CD4-positive, alpha-beta T cell treated with Interleukin-15 for 4 hours (primary cell): ENCODE data around the gene BOLA2B.
"Not testable (repeated sequence)": the region's sequence is repeated elsewhere in the genome, so short reads cannot be mapped to it uniquely, and the experiment has no call there.

Source experiments
- DNase-seq: peaks from one replicate; pipeline ENCODE4 v3.0.0-alpha.2; 2020; ENCODE audit warnings: low spot score

The BOLA2B gene

GRCh38 chr16:30184096-30184890 is 9.2 kb downstream of the BOLA2B start:
- peak; percentile 82 for DNase-seq

GRCh38 chr16:30183233-30184095 is 10.0 kb downstream of the BOLA2B start, which contains the start of gene CORO1A:
Gene CORO1A, plus strand, starts transcription at chr16:30183602. Its CDS starts 1,608 bp downstream, at chr16:30185210.
- peak; percentile 75 for DNase-seq

DNA sequence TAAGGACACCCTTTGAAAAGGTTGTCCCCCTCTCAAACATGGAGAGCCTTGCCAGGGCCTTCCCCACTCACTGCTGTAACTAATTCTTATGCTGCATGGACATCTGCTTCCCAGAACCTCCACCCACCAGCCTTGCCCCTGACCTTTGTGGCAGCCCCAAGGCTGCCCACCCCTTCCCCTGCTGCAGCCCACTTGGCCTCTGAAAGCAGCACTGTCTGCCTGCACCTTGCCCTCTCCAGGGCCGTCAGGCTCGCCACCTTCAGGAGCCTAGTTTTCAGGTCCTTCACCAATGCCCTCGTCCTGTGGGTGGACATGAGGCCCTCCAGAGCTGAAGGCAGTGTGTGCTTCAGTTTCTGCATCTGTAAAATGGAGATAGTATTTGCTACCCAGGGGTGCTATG is 12.7 kb downstream of the BOLA2B start:
- no peak for DNase-seq

GRCh38 chr16:30179931-30180330 is 13.5 kb downstream of the BOLA2B start:
- no peak for DNase-seq

DNA sequence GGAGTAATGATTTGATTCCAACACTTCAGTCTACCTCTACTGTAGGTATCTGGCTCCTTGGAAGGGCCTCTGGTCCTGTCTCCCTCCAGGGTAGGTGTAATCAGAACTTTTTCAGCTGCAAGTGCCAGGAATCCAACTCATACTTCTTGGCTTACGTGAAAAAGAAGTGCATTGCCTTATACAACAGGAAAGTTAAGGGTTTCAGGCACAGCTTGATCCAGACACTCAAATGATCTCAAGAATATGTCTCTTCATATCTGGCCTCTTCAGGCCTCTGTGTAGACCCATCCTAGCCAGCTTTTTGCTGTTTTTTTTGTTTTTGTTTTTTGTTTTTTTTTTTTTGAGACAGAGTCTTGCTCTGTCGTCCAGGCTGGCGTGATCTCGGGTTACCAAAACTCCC is 14.3 kb downstream of the BOLA2B start:
- no peak for DNase-seq

DNA sequence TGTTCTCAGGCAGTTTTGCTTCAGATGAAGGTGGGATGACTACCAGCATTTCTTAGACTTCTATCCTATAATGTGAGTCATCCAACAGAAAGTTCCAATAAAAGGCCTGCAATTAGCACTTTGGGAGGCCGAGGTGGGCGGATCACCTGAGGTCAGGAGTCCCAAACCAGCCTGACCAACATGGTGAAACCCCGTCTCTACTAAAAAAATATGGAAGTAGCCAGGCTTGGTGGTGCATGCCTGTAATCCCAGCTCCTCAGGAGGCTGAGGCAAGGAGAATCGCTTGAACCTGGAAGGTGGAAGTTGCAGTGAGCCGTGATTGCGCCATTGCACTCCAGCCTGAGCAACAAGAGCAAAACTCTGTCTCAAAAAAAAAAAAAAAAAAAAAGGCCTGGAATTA is 16.6 kb downstream of the BOLA2B start:
- DNase-seq = not testable (repeated sequence)

GRCh38 chr16:30173054-30173453 is 20.4 kb downstream of the BOLA2B start:
- DNase-seq = no peak

- not testable (repeated sequence) for DNase-seq
Observed at GRCh38 chr16:30170145-30170544, 23.3 kb downstream of the BOLA2B start.

GRCh38 chr16:30169416-30169815 is 24.1 kb downstream of the BOLA2B start:
- DNase-seq = not testable (repeated sequence)

GRCh38 chr16:30168746-30169145 is 24.7 kb downstream of the BOLA2B start:
- DNase-seq = not testable (repeated sequence)

- DNase-seq = no peak
Observed at GRCh38 chr16:30166202-30166902, 27.1 kb downstream of the BOLA2B start.

GRCh38 chr16:30163538-30163937 is 29.9 kb downstream of the BOLA2B start:
- DNase-seq = no peak

DNA sequence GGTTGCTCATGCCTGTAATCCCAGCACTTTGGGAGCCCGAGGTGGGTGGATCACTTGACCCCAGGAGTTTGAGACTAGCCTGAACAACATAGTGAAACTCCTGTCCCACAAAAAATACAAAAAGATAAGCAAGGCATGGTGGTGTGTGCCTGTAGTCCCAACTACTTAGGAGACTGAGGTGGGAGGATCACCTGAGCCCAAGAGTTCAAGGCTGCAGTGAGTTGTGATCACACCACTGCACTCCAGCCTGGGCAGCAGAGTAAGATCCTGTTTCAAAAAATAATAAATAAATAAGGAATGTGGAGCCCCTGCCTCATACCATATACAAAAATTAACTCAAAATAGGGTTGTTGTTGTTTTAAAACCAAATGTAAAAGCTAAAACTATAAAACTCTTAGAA is 36.3 kb downstream of the BOLA2B start:
- no peak for DNase-seq

- no peak for DNase-seq
Observed at GRCh38 chr16:30155188-30155587, 38.3 kb downstream of the BOLA2B start.

GRCh38 chr16:30152517-30152916 is 40.9 kb downstream of the BOLA2B start:
- no peak for DNase-seq

DNA sequence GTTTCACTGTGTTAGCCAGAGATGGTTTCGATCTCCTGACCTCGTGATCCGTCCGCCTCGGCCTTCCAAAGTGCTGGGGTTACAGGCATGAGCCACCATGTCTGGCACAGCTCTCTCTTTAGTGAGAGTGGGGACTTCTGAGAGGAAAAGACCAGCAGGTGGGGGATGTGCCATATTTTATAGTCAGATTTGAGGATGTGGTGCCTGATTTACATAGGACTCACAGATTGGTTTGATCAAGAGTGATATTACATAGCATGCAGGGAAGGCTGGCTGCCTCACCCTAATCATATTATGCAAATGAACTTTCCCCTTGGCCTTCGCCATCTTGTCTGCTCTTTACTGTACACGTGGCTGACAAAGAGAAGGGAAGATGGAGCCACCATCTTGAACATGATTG is 42.4 kb downstream of the BOLA2B start:
- no peak for DNase-seq

GRCh38 chr16:30149250-30149930 is 44.1 kb downstream of the BOLA2B start:
- DNase-seq = no peak

DNA sequence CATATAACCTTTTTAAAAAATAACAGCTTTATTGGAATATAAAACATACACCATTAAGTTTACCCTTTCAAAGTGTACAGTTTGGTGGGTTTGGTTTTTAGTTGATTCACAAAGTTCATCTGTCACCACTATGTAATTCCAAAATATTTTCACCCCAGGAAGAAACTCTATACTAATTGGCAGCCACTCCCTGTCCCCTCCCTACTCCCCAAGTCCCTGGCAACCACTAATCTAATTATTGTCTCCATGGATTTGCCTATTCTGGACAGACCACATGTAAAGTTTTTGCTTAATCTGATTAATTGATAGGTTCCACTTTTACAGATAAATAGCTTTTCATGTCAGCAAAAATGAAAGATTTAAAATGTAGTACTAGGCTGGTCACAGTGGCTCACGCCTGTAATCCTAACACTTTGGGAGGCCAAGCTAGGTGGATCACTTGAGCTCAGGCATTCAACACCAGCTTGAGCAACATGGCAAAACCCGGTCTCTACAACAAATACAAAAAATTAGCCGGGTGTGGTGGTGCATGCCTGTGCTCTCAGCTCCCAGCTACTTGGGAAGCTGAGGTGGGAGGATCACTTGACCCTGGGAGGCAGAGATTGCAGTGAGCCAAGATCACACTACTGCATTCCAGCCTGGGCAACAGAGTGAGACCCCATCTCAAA is 45.5 kb downstream of the BOLA2B start:
- DNase-seq = no peak

- DNase-seq = no peak
Observed at GRCh38 chr16:30145657-30146056, 47.8 kb downstream of the BOLA2B start.

GRCh38 chr16:30144917-30145316 is 48.5 kb downstream of the BOLA2B start:
- no peak for DNase-seq

DNA sequence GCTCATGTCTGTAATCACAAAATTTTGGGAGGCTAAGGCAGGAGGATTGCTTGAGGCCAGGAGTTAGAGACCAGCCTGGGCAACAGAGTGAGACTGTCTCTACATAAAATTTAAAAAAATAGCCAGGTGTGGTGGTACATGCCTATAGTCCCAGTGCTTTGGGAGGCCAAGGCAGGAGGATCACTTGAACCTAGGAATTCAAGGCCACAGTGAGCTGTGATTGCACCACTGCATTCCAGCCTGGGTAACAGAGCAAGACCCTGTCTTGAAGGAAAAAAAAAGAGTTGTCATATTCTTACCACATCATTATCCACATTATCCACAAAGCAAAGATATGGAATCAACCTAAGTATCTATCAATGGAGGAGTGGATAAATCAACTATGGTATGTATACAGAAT is 49.4 kb downstream of the BOLA2B start:
- DNase-seq = no peak
